HL-60/S4 treated with phorbol 12-myristate 13-acetate at 8.2 ng/mL for 4 days and 3 days (cell line): Measurements from ENCODE around the gene RBM3.
"Not testable (repeated sequence)": the region's sequence is repeated elsewhere in the genome, so short reads cannot be mapped to it uniquely, and the experiment has no call there.

ENCODE experiments used
- in situ Hi-C: fragments of 300-500 bp; cut with MboI; formaldehyde crosslinking; loops from 2 replicates; pipeline ENCODE4 v1.15.0; 2022; ENCODE audit warnings: low sequenced_read_pairs

RBM3 gene

GRCh38 chrX:48574270-48575266, at the start of gene RBM3:
Gene RBM3, plus strand, starts transcription at chrX:48574484. Its CDS starts 697 bp downstream, at chrX:48575181.
- in situ Hi-C loops, result no loop called here

- in situ Hi-C loops, result not testable (repeated sequence)
These were observed 48.4 kb upstream of the RBM3 start for GRCh38 chrX:48525853-48526252.

GRCh38 chrX:48530736-48531135, 43.5 kb upstream of the RBM3 start:
- in situ Hi-C loops, result no loop called here

- in situ Hi-C loops, result no loop called here
These were observed 42.8 kb upstream of the RBM3 start for GRCh38 chrX:48531358-48531959.

GRCh38 chrX:48532161-48532560, 42.1 kb upstream of the RBM3 start:
- in situ Hi-C loops, result no loop called here

GRCh38 chrX:48533165-48533564, 41.1 kb upstream of the RBM3 start:
- in situ Hi-C loops, result no loop called here

- in situ Hi-C loops, result no loop called here
These were observed 35.5 kb upstream of the RBM3 start for GRCh38 chrX:48538641-48539344.

GRCh38 chrX:48539345-48540027, 34.8 kb upstream of the RBM3 start, which contains the start of gene TBC1D25:
Gene TBC1D25, plus strand, starts transcription at chrX:48539714. Its CDS starts 84 bp downstream, at chrX:48539798.
- in situ Hi-C loops, result no loop called here

- in situ Hi-C loops, result no loop called here
These were observed 34.3 kb upstream of the RBM3 start for GRCh38 chrX:48540028-48540375.

GRCh38 chrX:48540480-48540879, 33.8 kb upstream of the RBM3 start:
- in situ Hi-C loops, result no loop called here

- in situ Hi-C loops, result no loop called here
These were observed 33.0 kb upstream of the RBM3 start for GRCh38 chrX:48541140-48541814.

GRCh38 chrX:48548871-48549270, 25.4 kb upstream of the RBM3 start:
- in situ Hi-C loops, result no loop called here

- in situ Hi-C loops, result not testable (repeated sequence)
These were observed 18.5 kb upstream of the RBM3 start for GRCh38 chrX:48555731-48556325.

GRCh38 chrX:48558271-48558670, 16.0 kb upstream of the RBM3 start:
- in situ Hi-C loops, result no loop called here

- in situ Hi-C loops, result no loop called here
These were observed 14.6 kb upstream of the RBM3 start for GRCh38 chrX:48559636-48560035.

GRCh38 chrX:48560056-48560455, 14.2 kb upstream of the RBM3 start:
- in situ Hi-C loops, result no loop called here

- in situ Hi-C loops, result no loop called here
These were observed 13.6 kb upstream of the RBM3 start for GRCh38 chrX:48560681-48561080.

GRCh38 chrX:48569958-48570357, 4.3 kb upstream of the RBM3 start:
- in situ Hi-C loops, result no loop called here

GRCh38 chrX:48573690-48574269, 504 bp upstream of the RBM3 start:
- in situ Hi-C loops, result no loop called here

GRCh38 chrX:48575642-48576041, 1.4 kb downstream of the RBM3 start:
- in situ Hi-C loops, result no loop called here
